OCI-M2 (cell line): ENCODE data around the gene CAMK2D.

Source experiments
- DNase-seq: peaks from one replicate; lab custom pipeline; 2025; ENCODE audit not compliant: unreplicated experiment; lab: John Stamatoyannopoulos, UW

The CAMK2D gene

DNA sequence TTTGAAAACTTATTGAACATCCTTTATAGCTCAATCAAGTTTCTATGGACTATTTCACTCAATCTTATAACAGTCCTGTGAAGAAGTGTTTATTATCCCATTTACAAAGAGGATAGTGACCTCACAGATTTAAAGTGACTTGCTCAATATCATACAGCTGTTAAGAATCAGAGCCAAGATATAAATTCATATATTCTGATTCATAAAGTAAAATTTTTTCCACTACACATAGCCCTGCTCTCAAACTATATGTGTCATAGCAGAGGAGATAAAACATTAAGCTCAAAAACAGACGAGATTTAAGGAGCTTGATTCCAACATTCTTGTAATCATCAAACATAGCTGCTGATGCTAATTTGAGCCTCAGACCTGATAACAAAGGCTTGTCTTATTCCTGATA lies 226.8 kb downstream of the CAMK2D start:
- DNase-seq = no peak

DNA sequence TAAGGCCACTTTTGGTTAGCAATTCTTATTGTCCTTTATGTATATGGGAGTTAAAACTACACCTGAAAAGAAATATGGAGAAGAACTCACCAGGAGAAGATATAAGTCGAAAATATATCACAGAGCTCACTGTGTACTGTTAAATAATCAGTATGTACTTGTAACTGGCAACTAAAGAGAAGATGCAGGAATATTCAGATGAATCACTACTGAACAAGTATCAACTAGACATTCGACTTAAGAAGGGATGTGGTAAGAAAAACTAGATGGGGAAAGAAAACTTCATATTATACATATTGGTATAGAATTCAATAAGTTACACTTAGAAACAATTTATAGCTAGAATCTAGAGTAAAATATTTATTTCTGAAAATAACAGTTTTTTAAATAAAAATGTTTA lies 230.0 kb downstream of the CAMK2D start:
- DNase-seq = no peak

DNA sequence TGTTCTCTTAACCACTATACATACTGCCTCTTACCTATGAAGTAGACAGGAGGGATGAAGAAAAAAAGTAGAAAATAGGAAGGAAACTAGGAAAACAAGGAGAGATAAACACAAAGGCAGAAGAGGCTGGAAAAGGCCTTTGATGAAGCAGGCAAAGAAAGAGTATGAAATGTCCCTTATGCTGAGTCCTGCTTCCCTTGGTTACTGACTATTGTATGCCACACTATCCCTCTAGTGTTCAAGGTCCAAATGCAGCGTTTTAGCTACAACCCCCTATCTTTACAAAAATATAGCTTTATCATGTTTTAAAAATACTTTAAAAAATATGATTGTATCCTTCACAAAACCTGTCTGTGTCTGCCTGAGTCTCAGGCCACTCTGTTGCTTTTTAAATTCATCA lies 233.1 kb downstream of the CAMK2D start:
- no peak for DNase-seq

DNA sequence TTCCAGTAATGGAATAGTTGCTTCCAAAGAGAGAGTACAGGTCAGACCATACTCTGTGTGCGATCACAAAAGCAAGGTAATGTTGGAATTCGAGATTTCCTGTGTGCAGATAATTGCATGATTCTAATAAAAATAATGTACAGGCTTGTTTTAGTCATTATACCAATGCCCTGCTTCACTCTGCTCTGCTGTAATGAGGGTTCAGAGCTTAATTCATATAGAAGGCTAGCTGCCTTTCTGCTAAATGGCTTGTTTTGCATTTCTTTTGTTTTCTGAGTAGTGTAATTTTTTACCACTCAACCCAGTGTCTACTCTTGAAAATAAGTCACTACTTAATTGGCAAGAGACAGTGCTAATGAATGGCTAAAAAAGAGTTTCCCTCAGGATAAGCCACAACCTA lies 236.0 kb downstream of the CAMK2D start:
- no peak for DNase-seq

DNA sequence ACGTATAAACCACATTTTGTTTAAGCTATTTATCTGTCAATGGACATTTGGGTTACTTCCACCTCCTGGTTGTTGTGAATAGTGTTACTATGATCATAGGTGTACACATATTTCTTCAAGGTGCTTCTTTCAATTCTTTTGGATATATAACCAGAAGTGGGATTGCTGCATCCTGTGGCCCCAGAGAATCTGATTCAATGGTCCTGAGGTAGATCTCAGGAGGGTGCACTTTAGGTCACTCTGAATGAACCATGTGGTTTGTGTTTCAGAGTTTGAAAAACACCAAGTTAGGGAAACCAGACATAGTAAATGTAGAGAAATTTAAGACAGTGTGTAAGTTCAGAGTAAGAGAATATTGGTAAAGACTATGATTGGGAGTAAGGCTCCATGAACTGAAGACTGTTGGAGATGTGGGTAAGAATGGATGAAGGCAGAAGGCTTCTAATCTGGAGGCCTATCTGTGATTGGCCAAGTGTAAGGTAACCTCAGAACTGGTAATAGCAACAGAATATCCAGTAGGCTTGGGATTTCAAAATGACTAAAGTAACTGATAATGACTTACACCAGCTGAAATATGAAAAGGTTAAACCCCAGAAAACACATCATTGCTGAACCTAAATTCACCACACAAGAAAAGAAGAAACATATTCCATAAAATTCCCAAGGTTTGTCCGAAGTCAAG lies 236.9 kb downstream of the CAMK2D start:
- no peak for DNase-seq

DNA sequence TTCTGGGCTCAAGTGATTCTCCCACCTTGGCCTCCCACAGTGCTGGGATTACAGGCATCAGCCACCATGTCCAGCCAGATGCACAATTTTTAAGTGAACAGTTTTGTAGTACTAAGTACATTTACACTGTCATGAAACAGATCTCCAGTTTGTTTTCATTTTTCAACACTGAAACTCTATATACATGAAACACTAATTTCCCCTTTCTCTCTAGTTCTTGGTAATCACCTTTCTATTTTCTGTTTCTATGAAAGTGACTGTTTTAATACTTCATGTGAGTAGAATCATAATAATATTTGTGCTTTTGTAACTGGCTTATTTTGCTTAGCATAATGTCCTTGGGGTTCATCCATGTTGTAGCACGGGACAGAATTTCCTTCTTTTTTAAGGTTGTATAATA lies 237.4 kb downstream of the CAMK2D start:
- no peak for DNase-seq

DNA sequence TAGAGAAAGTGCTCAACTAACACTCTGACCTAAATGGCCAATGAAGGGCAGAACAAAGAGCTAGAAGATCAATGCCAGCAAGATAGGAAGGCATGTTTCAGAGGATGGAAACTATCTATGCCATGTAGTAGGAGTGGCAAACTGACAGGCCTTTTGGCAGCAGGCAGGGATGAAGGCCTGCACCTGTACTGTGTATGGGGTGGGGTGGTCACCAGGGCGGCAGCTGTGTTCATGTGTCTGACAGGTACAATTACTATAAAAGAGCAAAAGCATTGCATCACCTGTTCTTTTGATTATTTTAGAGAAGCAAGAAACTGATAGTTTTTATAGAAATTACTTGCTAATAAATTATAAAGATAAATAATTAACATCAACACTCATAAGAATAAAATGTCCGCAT lies 239.1 kb downstream of the CAMK2D start:
- DNase-seq = no peak

DNA sequence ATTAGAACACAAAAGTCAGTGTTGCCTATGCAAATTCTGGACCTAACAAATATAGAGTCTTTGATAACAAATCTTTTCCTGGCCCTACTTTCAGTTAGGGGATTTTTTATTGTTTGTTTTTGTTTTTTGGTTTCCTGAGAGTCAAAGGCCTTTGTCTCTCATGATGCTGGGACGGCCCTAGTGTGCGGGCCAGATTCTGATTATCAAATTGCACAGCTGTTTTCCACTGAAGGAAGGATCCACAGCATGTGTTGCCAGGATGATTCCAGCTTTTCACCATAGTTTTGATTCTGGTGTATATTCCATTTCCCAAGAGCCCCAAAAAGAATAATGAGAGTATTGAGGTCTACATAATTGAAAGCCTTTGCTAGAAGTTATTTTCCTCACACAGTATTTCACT lies 248.2 kb downstream of the CAMK2D start:
- no peak for DNase-seq

DNA sequence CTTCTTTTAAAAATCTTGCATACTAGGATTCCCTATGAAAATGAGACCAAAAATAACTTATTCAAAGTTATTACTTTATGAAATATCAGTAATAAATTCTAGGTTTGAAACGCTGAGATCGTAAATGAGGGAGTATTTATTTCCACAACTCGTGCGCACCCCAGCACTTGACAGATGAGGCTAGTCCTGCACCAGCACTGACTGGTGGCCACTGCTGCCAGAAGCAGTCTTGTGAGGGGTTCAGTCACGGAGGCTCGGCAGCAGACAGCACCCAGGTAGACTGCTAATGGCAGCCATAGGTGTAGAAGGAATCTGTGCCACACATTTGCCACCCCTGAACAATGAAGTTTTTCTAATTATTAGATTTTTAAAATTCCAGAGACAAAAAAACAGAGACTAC lies 248.7 kb downstream of the CAMK2D start:
- no peak for DNase-seq

DNA sequence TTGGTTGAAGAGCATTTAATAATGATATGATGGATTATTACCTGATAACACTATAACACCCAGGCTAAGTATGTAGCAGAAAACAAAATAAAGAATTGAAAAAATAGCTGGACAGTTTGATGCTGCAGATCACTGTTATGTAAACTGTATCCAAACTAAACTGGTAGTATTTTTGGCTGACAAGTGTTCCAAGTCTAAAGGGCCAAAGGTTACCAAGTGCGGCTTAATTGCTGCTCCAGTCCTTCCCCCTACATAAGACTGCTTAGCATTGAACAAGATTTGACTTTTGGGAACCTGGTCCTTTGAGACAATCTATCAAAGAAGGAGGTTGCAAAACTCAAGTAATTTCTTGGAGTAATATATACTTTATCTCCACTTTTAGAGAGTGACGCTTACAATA lies 249.6 kb downstream of the CAMK2D start:
- no peak for DNase-seq

DNA sequence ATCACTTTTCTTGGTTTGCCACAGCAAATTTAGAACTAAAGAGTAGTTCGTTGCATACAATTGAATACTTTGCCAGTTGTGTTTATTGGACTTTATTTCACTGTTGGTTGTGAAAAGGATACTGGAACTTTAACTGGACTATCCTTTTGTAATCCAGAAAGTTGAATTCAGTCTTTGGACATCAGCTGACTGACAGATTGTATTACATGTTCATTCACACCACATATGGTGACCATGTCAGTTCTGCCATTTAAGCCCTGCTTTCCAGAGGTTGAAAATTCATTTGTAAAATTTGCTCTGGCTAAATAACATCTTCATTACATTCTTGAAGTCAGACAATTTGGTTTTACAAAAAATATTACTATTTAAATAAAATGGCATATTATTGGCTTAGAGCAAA lies 251.7 kb downstream of the CAMK2D start:
- no peak for DNase-seq

DNA sequence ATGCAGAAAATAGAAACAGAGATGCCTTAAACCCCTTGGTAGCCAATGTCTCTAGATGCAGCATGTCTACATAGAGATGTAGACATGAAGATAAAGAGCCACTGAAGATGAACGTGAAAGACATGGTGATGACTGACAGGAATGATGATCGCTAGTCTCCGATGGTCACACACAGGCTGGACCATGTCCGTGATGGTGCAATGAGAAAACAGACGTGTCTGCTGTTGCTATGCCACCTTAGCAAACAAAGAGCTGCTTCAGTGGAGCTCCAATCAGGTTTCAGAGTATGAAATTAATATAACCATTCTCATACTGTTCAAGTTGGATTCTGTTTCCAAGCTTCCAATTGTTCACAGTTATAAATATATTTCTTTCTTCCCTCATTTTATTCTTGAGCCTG lies 256.5 kb downstream of the CAMK2D start:
- no peak for DNase-seq

DNA sequence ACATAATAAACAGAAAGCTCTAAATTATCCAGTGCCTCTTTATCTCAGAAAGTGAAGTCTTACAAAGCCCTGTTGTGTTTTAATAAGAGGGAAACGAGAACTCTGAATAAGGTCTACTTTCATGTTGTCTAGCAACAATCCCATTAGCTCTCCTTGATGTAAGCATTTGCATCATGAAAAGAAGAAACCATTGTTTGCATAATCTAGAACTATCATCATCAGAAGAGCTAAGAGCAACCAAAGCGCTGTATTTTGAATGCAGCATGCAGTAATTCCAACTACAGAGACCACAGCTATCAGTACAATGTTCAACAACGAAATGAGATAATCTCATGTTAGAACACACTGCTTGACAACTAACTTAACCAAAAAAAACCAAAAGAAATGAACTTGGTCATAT lies 257.1 kb downstream of the CAMK2D start:
- DNase-seq = no peak

DNA sequence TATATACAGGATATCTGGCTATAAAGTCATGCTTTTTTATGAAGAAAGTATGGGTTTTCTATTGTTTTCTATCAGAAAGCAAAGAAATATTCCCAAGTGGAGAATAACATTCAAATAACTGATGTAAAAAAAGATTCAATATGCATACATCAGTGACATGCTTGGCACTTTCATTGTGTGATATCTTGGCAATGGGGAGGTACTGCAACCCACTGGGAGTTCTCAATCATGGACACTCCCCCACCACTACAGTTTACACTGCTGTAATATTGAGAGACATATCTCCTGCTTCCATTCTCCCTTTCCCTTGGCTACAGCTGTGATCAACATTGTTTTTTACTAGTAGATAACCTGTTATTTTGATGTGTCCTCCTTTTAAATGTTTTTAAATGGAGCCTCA lies 257.8 kb downstream of the CAMK2D start:
- DNase-seq = no peak

DNA sequence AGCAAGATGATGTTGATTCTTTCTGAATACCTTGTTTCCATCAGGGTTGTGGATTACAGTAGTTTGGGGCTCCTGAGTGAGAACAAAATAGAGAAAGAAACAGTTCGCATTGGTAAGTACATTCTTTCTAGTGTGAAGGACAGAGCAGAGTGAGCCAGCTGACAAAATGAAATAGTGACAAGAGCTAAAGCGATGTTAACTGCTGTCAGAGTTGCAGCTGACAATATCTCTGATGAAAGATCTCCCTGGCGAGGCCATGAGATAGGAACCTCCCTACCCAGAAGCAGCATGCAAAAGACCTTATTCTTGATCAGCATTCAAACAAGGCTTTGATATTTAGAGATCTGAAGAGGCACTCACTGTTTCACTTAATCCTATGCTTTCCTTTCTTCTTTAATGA lies 258.6 kb downstream of the CAMK2D start:
- no peak for DNase-seq

DNA sequence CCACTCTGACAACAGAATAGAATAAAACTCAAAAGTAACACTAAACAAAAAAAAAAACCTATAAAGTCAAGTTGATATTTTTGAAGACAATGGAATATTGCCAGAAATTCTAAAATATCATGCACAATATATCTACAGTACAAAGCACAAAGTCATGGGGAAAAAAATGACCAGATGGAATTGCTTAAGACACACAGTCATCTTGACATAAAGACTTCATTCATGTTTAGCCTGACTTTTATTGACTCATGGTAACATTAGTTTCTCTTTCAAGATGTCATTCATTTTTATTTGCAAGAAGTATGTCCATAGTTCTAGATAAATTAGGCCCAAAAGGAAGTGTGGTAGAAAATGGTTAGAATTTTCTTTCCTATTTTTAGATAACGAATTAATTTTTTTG lies 259.1 kb downstream of the CAMK2D start:
- no peak for DNase-seq

DNA sequence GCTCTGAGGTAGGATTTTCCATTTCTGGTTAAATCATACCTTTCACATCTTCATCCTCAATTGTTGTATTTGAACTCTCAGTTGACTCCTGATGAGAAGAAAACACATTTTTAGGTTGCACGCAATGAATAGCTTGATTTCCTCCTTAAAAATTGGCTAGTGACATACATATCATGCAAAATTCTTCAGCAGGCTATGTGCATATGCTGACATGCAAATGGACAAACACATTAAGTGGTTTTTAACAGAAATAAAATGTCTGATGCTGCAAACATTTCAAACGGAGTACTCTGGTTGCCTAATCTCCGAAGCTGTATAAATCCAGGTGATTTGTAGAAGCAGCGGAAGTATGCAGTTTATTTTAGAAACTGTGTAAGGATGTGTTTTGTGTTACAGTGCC lies 261.1 kb downstream of the CAMK2D start:
- no peak for DNase-seq

DNA sequence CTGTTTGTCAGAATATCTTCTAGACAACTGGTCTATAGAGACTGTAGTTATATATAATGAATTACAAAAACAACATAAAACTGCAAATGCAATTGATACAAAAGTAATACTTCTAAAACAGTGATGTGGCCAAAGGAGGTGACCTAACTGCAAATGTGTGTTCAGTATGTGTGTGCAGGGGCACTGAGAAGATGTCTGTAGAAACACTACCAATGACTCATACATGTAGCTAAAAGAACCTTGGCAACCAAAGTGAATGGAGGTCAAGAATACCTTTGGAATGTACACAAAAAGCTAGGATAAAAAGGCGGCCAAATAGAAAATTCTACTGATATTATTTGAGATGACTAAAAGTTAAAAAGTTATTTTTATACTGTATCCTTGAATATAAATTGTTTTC lies 261.8 kb downstream of the CAMK2D start:
- no peak for DNase-seq

DNA sequence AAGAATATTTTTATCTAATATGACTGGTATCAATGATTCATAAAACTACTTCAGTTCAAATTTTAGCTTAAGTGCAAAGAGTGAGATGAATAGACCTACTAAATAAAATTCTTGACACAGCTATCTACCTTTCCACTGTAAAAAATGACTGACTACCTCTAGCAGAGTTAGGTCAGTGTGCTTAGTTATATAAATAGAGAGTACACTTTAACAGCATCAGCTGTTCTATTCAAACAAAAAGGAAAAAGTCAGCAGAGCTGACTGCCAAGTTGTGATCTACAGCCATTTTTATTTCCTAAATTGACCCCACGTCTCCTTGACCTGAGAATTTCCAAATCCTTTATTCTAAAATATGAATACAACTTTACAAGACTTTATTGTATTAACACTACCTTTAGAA lies 262.4 kb downstream of the CAMK2D start:
- DNase-seq = no peak

DNA sequence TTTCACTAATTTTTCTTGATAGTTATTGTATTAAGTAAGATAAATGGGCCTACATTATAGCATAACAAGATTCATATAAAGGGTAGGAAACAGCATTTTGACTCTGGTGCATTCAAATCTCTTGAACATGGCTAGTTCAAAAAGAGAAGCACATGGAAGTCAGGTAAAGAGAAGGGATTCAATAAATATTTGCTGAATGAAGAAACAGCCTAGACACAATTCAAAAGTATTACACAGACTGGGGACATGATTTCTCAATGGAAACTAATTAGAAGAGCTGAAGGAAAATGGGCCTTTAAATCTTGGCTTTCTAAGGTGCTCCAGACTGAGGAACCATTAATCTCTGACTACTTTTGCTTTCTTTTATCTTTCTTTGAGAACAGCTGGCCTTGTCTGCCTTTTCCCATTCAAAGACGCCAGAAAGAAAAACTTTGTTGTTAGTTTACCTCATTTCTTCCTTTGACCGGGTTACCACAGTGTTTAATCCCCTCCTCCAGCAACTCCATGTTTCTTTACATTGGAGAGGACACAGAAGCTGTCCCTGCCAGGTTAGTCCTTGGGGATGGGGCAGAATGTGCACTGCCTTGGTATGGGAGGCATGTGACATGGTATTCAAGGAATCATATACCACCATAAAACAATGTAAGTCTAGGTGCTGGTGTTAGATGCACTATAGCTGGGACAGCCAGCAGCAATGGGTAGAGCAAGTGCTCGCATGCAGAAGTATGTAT lies 264.2 kb downstream of the CAMK2D start:
- DNase-seq = no peak

DNA sequence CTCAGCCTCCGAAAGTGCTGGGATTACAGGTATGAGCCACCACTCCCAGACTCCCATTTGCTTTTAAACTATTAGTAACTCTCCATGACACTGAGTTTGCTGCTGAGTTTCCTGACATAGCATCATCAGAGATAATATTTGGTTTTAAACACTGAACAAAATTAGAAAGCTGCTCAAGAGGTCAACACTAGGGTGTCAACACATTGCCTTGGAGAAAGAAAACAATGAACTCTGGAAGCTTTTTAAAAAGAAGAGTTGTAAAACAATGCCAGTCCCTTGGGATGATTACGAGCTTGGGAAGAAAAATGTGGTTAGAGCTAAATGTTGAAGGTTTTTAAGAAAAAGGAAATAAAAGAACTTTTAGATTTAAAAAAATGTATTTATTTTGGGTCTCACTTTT lies 264.8 kb downstream of the CAMK2D start:
- DNase-seq = no peak

DNA sequence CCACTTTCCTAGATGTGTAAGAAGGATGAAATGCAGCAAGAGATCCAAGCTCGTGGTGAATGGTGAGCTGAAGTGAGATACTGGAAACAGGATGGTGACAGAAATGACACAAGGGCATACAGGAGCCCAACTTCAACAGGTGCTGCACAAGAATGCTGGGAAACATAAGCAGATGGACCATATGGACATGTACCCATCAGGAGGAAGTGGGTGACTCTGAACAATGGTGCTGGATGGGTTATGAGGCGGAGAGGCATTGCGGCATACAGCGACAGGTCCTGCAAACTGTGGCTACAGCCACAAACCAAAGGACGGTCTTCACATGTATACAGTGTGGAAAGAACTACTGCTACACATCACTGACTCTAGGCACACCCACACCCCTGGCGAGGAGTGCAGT lies 265.7 kb downstream of the CAMK2D start:
- no peak for DNase-seq

DNA sequence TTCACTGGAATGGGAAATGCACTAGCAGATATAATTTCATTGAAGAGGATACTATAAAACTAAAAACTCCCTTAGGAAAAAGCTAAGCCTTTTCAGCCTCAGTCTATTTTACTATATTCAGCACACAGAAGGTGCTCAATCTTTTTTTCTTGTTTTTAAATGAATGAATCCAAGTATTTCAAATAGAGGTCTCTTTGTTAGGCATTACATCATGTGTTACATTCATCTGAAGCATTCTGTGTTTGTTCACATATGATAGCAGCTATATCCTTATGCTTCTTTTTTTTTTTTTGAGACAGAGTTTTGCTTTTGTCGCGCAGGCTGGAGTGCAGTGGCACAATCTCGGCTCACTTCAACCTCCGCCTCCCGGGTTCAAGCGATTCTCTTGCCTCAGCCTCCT lies 278.4 kb downstream of the CAMK2D start:
- DNase-seq = no peak
